CD4-positive, alpha-beta T cell treated with Interleukin-6 at 100 ng/mL for 8 hours (primary cell): ENCODE results near the gene RHOBTB1.
"Not testable (repeated sequence)": the region's sequence is repeated elsewhere in the genome, so short reads cannot be mapped to it uniquely, and the experiment has no call there.

ENCODE experiments used
- DNase-seq: peaks from one replicate; pipeline ENCODE4 v3.0.0-alpha.2; 2020; ENCODE audit warnings: mixed read lengths, low spot score

RHOBTB1 gene

GRCh38 chr10:60868946-60869345, 75.0 kb downstream of the RHOBTB1 start:
- DNase-seq: no peak

GRCh38 chr10:60865198-60865783, 78.7 kb downstream of the RHOBTB1 start:
- no peak for DNase-seq

GRCh38 chr10:60863796-60864195, 80.2 kb downstream of the RHOBTB1 start:
- DNase-seq: no peak

- no peak for DNase-seq
These were observed 81.5 kb downstream of the RHOBTB1 start for GRCh38 chr10:60862517-60862916.

GRCh38 chr10:60856405-60856804, 87.6 kb downstream of the RHOBTB1 start:
- no peak for DNase-seq

GRCh38 chr10:60853637-60854036, 90.3 kb downstream of the RHOBTB1 start:
- no peak for DNase-seq

- no peak for DNase-seq
These were observed 90.9 kb downstream of the RHOBTB1 start for GRCh38 chr10:60853107-60853506.

- no peak for DNase-seq
These were observed 94.2 kb downstream of the RHOBTB1 start for GRCh38 chr10:60849740-60850139.

GRCh38 chr10:60849217-60849616, 94.8 kb downstream of the RHOBTB1 start:
- no peak for DNase-seq

GRCh38 chr10:60848680-60849079, 95.3 kb downstream of the RHOBTB1 start:
- no peak for DNase-seq

- no peak for DNase-seq
These were observed 95.9 kb downstream of the RHOBTB1 start for GRCh38 chr10:60848126-60848525.

- DNase-seq: no peak
These were observed 97.8 kb downstream of the RHOBTB1 start for GRCh38 chr10:60846173-60846572.

- DNase-seq: no peak
These were observed 98.9 kb downstream of the RHOBTB1 start for GRCh38 chr10:60845038-60845437.

- DNase-seq: no peak
These were observed 101.3 kb downstream of the RHOBTB1 start for GRCh38 chr10:60842694-60843093.

- DNase-seq: not testable (repeated sequence)
These were observed 102.8 kb downstream of the RHOBTB1 start for GRCh38 chr10:60841227-60841626.

- no peak for DNase-seq
These were observed 108.9 kb downstream of the RHOBTB1 start for GRCh38 chr10:60835049-60835448.

- no peak for DNase-seq
These were observed 109.6 kb downstream of the RHOBTB1 start for GRCh38 chr10:60834401-60834800.

GRCh38 chr10:60832136-60832535, 111.8 kb downstream of the RHOBTB1 start:
- DNase-seq: not testable (repeated sequence)

- DNase-seq: no peak
These were observed 115.5 kb downstream of the RHOBTB1 start for GRCh38 chr10:60828489-60828852.

GRCh38 chr10:60827791-60828488, 116.0 kb downstream of the RHOBTB1 start:
- no peak for DNase-seq

GRCh38 chr10:60825520-60825919, 118.5 kb downstream of the RHOBTB1 start:
- no peak for DNase-seq

- no peak for DNase-seq
These were observed 120.7 kb downstream of the RHOBTB1 start for GRCh38 chr10:60823324-60823723.

GRCh38 chr10:60822809-60823208, 121.2 kb downstream of the RHOBTB1 start:
- no peak for DNase-seq

- no peak for DNase-seq
These were observed 122.3 kb downstream of the RHOBTB1 start for GRCh38 chr10:60821656-60822055.
